Kidney epithelial cell (primary cell): ENCODE data around the gene SECTM1. TPM values are rescaled to one million over a fixed set of nuclear protein-coding genes. Genes with fewer than 3 reads are reported as not detected.

ENCODE experiments used
- DNase-seq: peaks from one replicate; pipeline ENCODE4 v3.0.0-alpha.2; 2010; ENCODE audit warnings: low read depth
- H3K27me3 ChIP-seq: 2 replicates; pipeline ENCODE4 v1.6.0; 2011; ENCODE audit warnings: low read length; ENCODE audit not compliant: control insufficient read depth, insufficient read depth
- H3K36me3 ChIP-seq: 2 replicates; pipeline ENCODE4 v1.5.1; 2011; ENCODE audit warnings: low read length; ENCODE audit not compliant: control insufficient read depth, insufficient read depth
- H3K4me3 ChIP-seq: 2 replicates; pipeline ENCODE4 v1.5.1; 2011; ENCODE audit warnings: low read depth, mild to moderate bottlenecking, control low read depth, low read length
- total RNA-seq: library from RNA; depleted of rRNA; stranded (reverse); fragments of >200 nt; gene quantifications from 2 replicates; pipeline ENCODE4 v1.2.3, GENCODE V29; 2015
- TF ChIP-seq, protein P1 (sequence below): IDR thresholded peaks from 2 replicates; pipeline ENCODE4 v1.5.1; 2011; ENCODE audit warnings: mild to moderate bottlenecking, moderate library complexity, low read length, control low read depth, inconsistent platforms; ENCODE audit not compliant: insufficient read depth, poor library complexity, severe bottlenecking

Gene SECTM1
- total RNA-seq, 1 donor from 2014 or later = not detected

DNA sequence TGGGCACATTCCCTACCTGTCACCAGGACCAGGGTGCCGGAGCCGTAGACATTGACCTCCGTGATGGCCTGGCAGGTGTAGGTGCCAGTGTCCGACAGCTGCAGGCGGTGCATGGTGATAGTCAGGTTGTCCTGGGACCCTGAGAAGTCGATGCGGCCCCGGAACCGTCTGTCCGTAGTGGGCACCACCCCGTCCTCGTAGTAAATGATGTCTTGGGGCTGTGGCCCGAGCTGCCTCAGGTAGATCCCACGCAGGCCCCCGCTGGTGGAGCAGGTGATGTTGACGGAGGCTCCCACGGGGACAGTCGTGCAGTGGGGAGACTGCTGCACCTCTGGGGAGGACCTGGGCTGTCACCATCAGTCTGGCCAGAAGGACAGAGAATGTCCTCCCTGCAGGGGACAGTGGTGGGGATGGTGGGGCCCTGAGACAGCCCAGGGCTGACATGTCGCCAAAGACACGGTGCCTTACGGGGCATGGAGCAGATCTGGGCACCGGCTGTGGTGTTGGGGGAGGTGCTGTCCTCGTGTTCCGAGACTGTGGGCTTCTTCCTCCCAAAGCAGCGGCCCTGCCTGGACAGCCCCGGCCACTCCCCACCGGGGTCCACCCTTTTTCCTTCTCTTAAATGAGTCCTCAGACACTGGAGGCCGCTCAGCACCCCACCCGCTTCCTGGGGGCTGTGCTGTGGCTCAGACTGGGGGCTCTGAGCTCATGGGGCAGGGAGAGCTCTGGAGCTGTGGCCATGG lies 16.7 kb downstream of the SECTM1 start:
- Histone ChIP-seq H3K4me3 (no peak overlapping the region), H3K36me3 (no peaks in the 10 kb centered on the region), H3K27me3 (peaks cover 35% of the 10 kb centered on the region)
- TF ChIP-seq, protein P1, sequence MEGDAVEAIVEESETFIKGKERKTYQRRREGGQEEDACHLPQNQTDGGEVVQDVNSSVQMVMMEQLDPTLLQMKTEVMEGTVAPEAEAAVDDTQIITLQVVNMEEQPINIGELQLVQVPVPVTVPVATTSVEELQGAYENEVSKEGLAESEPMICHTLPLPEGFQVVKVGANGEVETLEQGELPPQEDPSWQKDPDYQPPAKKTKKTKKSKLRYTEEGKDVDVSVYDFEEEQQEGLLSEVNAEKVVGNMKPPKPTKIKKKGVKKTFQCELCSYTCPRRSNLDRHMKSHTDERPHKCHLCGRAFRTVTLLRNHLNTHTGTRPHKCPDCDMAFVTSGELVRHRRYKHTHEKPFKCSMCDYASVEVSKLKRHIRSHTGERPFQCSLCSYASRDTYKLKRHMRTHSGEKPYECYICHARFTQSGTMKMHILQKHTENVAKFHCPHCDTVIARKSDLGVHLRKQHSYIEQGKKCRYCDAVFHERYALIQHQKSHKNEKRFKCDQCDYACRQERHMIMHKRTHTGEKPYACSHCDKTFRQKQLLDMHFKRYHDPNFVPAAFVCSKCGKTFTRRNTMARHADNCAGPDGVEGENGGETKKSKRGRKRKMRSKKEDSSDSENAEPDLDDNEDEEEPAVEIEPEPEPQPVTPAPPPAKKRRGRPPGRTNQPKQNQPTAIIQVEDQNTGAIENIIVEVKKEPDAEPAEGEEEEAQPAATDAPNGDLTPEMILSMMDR = no peak
- no peak for DNase-seq

DNA sequence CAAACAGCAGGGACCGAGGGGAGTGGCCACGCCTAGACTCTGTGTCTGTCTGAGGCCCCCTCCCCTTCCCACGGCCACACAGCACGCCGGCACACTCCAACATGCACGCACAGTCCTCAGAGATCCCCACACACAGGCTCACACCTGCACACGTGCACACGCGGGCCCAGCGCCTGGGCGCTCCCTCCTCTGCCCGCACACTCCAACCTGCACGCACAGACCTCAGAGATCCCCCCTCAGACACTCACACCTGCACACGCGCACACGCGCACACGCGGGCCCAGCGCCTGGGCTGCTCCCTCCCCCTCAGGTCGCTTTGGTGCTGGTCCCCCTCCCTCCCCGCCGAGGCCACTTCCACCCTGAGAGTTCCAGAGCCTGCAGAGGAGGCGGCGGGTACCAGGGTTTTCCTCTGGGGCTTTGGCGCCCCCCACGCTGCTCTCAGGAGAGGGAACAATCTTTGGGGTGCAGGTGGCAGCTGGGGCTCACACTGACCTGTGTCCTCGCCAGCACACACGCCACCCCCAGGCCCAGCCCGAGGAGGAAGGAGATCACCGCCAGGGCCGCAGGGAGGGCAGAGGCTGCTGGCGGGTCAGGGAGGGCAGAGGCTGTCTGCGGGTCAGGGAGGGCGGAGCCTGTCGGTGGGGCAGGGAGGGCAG lies 17.7 kb downstream of the SECTM1 start:
- H3K4me3 ChIP-seq = no peak overlapping the region
- TF ChIP-seq, protein P1 = no peak
- H3K36me3 ChIP-seq = no peaks in the 10 kb centered on the region
- DNase-seq = no peak
- peaks cover 38% of the 10 kb centered on the region for H3K27me3 ChIP-seq

DNA sequence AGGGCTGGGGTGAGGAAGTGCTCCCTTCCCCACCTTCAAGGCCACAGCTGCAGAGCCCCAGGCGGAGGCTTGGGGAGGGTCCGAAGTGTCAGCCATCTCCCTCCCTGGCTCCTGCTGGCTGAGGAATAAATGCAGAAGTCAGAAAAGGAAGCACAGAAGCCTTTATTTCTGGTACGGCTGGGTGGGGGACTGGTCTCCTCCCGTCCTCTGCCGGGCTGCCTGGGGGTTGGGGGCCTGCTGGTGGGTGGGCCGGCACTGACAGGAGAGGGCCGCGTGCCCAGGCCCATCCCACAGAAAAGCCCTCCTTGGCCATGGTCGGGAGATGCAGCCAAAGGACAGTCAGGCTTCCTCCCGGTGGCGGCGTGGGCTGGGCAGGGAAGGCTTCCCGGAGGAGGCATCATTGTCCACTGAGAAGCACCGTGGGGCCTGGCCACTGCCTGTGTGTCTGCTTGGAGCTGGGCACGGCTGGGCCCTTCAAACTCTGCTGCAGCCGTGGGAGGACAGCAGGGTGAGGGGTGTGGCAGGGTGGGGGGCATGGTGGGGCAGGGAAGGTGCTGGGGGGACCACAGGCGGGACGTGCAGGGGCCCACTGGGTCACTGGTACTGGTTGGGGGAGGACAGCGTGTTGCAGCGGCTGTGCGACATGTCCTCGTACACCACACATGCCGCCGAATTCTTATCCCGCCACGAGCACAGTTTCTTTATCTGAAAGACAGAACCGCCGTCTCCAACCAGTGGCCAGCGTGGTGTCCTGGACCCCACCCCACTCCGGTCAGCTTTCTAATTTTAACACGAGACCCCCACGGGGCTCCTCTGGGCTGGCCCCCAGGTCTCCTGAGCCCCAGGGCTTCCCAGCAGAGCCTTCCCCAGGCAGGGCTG lies 18.6 kb downstream of the SECTM1 start:
- no peaks in the 10 kb centered on the region for H3K36me3 ChIP-seq
- no peak for DNase-seq
- no peak overlapping the region for H3K4me3 ChIP-seq
- peaks cover 46% of the 10 kb centered on the region for H3K27me3 ChIP-seq
- TF ChIP-seq, protein P1 = no peak

DNA sequence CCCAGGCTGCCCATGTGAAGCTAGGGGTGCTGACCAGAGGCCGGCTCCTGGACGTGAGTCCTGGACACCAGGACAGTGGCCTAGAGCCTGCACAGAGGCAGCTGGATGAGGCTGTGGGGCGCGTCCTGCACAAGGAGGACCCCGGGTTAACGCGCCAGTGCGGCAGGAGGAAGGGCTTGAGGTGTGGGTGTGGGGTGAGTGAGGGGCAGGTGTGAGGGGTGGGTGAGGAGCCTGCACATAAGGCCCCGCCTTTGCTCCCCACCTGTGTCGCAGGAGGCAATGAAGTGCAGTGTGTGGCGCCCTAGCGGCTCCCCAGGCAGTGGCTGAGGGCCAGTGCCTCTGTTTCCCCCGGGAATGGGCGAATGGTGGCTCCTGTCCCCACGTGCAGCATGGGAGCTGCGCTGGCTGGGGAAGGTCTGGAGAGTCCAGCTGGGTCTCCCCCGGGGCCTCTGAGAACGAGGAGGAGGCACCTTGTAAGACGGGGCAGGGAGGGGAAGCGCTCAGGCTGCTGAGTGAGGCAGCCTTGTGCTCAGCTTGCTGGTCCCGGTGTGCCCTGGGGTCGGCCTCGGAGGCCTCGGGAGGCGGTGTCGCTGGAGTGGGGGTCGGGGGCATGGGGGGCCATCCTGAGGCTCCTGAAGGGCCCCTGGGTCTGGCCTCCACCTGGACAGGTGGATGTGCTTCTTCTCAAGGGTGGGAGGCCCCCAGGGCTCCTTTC lies 19.4 kb downstream of the SECTM1 start:
- Histone ChIP-seq H3K4me3 (no peak overlapping the region), H3K27me3 (peaks cover 50% of the 10 kb centered on the region), H3K36me3 (no peaks in the 10 kb centered on the region)
- DNase-seq = no peak
- TF ChIP-seq, protein P1 = no peak

DNA sequence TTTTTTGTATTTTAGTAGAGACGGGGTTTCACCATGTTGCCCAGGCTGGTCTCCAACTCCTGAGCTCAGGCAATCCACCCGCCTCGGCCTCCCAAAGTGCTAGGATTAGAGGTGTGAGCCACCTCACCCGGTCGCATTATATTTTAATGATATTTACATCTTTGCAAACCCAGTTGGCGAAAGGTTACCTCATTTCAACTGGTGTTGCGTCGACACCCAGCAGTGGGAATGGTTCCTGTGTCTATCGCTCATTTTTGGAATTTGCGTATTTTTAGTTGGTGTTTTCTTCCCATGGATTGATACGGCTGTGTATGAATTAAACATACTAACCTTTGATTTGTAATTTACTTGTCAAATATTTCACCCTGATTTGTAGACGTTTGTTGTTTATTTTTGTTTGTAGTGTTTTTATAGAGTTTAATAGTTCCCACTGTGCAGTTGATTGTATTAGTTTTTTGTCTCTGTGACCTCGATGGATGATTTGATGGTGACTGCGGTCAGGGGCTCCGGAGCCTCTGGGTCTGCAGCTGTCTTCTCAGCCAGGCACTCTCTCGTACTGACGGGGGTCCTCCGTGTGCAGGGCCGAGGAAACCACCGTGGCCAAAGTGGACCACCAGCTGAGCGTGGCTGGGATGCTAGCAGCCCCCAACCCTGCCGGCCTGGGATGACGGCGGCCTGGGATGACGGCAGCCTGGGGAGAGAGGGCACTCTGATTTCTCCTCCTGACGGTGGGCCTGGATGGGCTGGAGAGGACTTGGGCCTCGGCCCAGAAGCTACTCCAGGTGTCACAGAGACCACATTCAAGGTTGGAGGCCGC lies 20.2 kb downstream of the SECTM1 start:
- H3K36me3 ChIP-seq = no peaks in the 10 kb centered on the region
- H3K4me3 ChIP-seq = no peak overlapping the region
- peaks cover 52% of the 10 kb centered on the region for H3K27me3 ChIP-seq
- TF ChIP-seq, protein P1 = no peak
- no peak for DNase-seq
